Keratinocyte (primary cell): ENCODE results near the gene RDX. TPM values are rescaled to one million over a fixed set of nuclear protein-coding genes. Genes with fewer than 3 reads are reported as not detected.

Source experiments
- DNase-seq: peaks from one replicate; pipeline ENCODE4 v3.0.0-alpha.2; 2011; ENCODE audit warnings: low read depth, missing footprints, low spot score
- FAIRE-seq: peaks from 2 replicates; lab custom pipeline; 2011; peaks lifted over from hg19 to GRCh38; lab: Jason Lieb, UNC
- H2AFZ ChIP-seq: 2 replicates; pipeline ENCODE4 v1.6.0; 2012; ENCODE audit warnings: low read length, control low read depth, inconsistent platforms; ENCODE audit not compliant: control insufficient read depth
- H3K27ac ChIP-seq: 2 replicates; pipeline ENCODE4 v1.5.1; 2011; ENCODE audit warnings: low read length; ENCODE audit not compliant: control insufficient read depth, insufficient read depth
- H3K27me3 ChIP-seq: 3 replicates; pipeline ENCODE4 v1.6.0; 2011; ENCODE audit warnings: low read length; ENCODE audit not compliant: control insufficient read depth, insufficient read depth; ENCODE audit errors: extremely low read depth
- H3K36me3 ChIP-seq, 2 experiments: 2 replicates in 1 of 2; 3 replicates in 1 of 2; pipeline ENCODE4 v1.5.1; 2011; ENCODE audit warnings: low read length in 2 of 2, mild to moderate bottlenecking in 1 of 2; ENCODE audit not compliant: control insufficient read depth in 2 of 2, insufficient read depth in 2 of 2; ENCODE audit errors: extremely low read depth in 1 of 2
- H3K4me1 ChIP-seq: 3 replicates; pipeline ENCODE4 v1.5.1; 2011; ENCODE audit warnings: low read length; ENCODE audit not compliant: control insufficient read depth, insufficient read depth; ENCODE audit errors: extremely low read depth
- H3K4me2 ChIP-seq: 3 replicates; pipeline ENCODE4 v1.6.0; 2011; ENCODE audit warnings: low read depth, low read length; ENCODE audit not compliant: control insufficient read depth, insufficient read depth; ENCODE audit errors: extremely low read depth
- H3K4me3 ChIP-seq, 3 experiments: fragments of 200-600 bp in 1 of 3; sonication (generic) in 1 of 3; 2 replicates in 2 of 3; 3 replicates in 1 of 3; pipeline ENCODE4 v1.5.1; 2011 to 2016; ENCODE audit warnings: low read length in 3 of 3, mild to moderate bottlenecking in 3 of 3, control low read depth in 2 of 3, inconsistent platforms in 1 of 3, low read depth in 1 of 3, mixed read lengths in 1 of 3, mixed run types in 1 of 3, moderate library complexity in 1 of 3; ENCODE audit not compliant: control insufficient read depth in 2 of 3, insufficient read depth in 2 of 3; ENCODE audit errors: extremely low read depth in 1 of 3
- H3K79me2 ChIP-seq: 2 replicates; pipeline ENCODE4 v1.6.0; 2012; ENCODE audit warnings: low read length; ENCODE audit not compliant: control insufficient read depth, insufficient read depth
- H3K9ac ChIP-seq: 3 replicates; pipeline ENCODE4 v1.6.0; 2011; ENCODE audit warnings: low read length; ENCODE audit not compliant: control insufficient read depth, insufficient read depth; ENCODE audit errors: extremely low read depth
- H3K9me1 ChIP-seq: 3 replicates; pipeline ENCODE4 v1.6.0; 2011; ENCODE audit warnings: low read length; ENCODE audit not compliant: control insufficient read depth, insufficient read depth; ENCODE audit errors: extremely low read depth
- H3K9me3 ChIP-seq: 2 replicates; pipeline ENCODE4 v1.5.1; 2012; ENCODE audit warnings: low read depth, low read length; ENCODE audit not compliant: control insufficient read depth
- H4K20me1 ChIP-seq: 3 replicates; pipeline ENCODE4 v1.6.0; 2011; ENCODE audit warnings: low read length; ENCODE audit not compliant: control insufficient read depth, insufficient read depth; ENCODE audit errors: extremely low read depth
- EZH2 ChIP-seq: IDR thresholded peaks from one replicate; pipeline ENCODE4 v1.6.1; 2012; ENCODE audit warnings: inconsistent platforms, mild to moderate bottlenecking, low read length, moderate library complexity
- dilution Hi-C: fragments of 300-500 bp; cut with MboI; formaldehyde crosslinking; loops from one replicate; pipeline ENCODE4 v1.7.0; 2020; ENCODE audit warnings: low sequenced_read_pairs; ENCODE audit not compliant: extremely low pct_ligation_motif_present
- polyA plus RNA-seq, 5 experiments: library from polyadenylated mRNA; depleted of rRNA in 3 of 5; stranded (reverse) in 3 of 5; stranded (forward) in 1 of 5; unstranded in 1 of 5; fragments of >200 nt; gene quantifications; 1 replicate in 1 of 5; 2 replicates in 3 of 5; 3 replicates in 1 of 5; pipeline versions ENCODE4 v1.2.1 to v1.2.3, GENCODE V29; 2011 to 2012; ENCODE audit warnings: missing spikeins in 2 of 5, low read depth in 1 of 5, low replicate concordance in 1 of 5
- TF ChIP-seq, protein P1 (sequence below), 3 experiments: IDR thresholded peaks in 1 of 3; conservative IDR thresholded peaks in 1 of 3; optimal IDR thresholded peaks in 1 of 3; 2 replicates in 2 of 3; 3 replicates in 1 of 3; pipeline versions ENCODE3 to v1.5.1; 2011; ENCODE audit warnings: low read length in 3 of 3, mild to moderate bottlenecking in 3 of 3, moderate library complexity in 2 of 3, control low read depth in 1 of 3, inconsistent platforms in 1 of 3; ENCODE audit not compliant: insufficient read depth in 2 of 3; ENCODE audit errors: extremely low read depth in 1 of 3

The RDX gene
- polyA plus RNA-seq, 1 donor (not counting 4 experiments of a cell fraction or from before 2014, with no cell fraction given): 85.4 TPM

DNA sequence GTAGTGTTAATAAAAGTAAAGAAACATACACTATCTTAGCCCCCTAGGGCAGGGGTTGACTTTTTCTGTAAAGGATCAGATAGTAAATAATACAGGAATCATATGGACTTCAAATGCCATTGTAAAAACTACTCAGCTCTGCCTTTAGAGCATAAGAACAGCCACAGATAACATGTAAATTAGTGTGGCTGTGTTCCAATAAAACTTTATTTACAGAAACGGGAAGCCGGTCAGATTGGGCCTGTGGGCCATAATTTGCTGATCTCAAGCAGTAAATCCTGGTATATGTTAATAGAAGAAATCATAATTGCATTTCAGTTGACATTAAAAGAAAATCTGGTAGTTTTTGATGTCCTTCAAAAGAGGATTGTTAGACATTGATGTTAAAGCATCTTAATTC is 126.7 kb downstream of the RDX start:
- peaks cover 0 to 2% of the 10 kb centered on the region in 2 experiments for H3K36me3 ChIP-seq
- no peaks in the 10 kb centered on the region for H3K27me3 ChIP-seq
- no peak overlapping the region for H3K9ac ChIP-seq
- H4K20me1 ChIP-seq: no peaks in the 10 kb centered on the region
- H3K79me2 ChIP-seq: no peaks in the 10 kb centered on the region
- no peaks in the 10 kb centered on the region for H3K9me1 ChIP-seq
- H3K4me2 ChIP-seq: no peak overlapping the region
- no peak overlapping the region for H3K27ac ChIP-seq
- H3K4me3 ChIP-seq: no peak overlapping the region
- no peak for DNase-seq
- dilution Hi-C loops: no loop called here
- TF ChIP-seq, protein P1, sequence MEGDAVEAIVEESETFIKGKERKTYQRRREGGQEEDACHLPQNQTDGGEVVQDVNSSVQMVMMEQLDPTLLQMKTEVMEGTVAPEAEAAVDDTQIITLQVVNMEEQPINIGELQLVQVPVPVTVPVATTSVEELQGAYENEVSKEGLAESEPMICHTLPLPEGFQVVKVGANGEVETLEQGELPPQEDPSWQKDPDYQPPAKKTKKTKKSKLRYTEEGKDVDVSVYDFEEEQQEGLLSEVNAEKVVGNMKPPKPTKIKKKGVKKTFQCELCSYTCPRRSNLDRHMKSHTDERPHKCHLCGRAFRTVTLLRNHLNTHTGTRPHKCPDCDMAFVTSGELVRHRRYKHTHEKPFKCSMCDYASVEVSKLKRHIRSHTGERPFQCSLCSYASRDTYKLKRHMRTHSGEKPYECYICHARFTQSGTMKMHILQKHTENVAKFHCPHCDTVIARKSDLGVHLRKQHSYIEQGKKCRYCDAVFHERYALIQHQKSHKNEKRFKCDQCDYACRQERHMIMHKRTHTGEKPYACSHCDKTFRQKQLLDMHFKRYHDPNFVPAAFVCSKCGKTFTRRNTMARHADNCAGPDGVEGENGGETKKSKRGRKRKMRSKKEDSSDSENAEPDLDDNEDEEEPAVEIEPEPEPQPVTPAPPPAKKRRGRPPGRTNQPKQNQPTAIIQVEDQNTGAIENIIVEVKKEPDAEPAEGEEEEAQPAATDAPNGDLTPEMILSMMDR (optimal IDR thresholded peaks at IDR 0.05 in 1 of 3, IDR thresholded peaks at IDR 0.05 in 1 of 3, conservative IDR thresholded peaks at IDR 0.05 in 1 of 3; ENCODE audit: extremely low read depth in 1 of 3, insufficient read depth in 2 of 3, low read length in 3 of 3): no peak
- no peak for TF ChIP-seq EZH2
- peaks cover 9% of the 10 kb centered on the region for H3K4me1 ChIP-seq
- no peaks in the 10 kb centered on the region for H3K9me3 ChIP-seq
- H2AFZ ChIP-seq: no peak overlapping the region
- FAIRE-seq: no peak

DNA sequence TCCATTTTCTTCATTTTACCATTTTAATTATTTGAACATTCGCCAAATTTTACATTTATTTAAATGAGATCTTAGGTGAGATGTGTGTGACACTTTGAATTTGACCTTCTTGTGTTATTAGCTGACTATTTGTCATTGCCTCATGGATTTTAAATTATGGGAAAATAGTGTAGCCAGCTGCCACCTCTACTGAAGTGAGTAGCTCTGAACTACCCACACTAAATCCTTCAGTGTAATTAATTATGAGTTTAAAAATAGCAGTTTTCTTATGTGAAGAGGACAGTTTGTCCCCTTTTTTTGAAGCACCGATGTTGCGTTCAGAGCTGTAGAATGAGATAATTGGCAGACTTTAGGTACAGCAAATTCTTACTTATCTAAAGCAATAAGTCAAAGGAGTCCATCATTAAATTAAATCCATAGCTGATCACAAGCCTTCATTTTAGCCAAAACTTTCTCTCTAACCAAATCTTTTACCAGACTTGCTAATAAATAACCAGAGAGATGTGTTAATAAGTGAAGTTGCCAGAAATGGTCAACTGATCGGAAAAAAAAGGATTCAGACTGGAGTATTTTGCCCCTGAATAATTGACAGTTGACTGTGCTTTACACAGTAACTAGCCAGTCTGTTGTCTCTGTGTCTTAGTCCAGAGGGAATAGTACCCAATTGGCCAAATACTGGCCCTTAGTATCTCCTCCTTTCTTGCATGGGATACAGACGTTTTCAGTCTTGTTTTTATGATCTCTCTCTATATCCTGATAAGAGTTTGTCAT is 128.2 kb downstream of the RDX start:
- Histone ChIP-seq H3K36me3 (peaks cover 4 to 10% of the 10 kb centered on the region in 2 experiments), H3K79me2 (no peaks in the 10 kb centered on the region), H3K4me1 (no peaks in the 10 kb centered on the region), H3K9ac (no peak overlapping the region), H3K27ac (no peak overlapping the region), H3K4me2 (no peak overlapping the region), H4K20me1 (no peaks in the 10 kb centered on the region), H3K27me3 (no peaks in the 10 kb centered on the region), H3K9me3 (no peaks in the 10 kb centered on the region), H3K9me1 (no peaks in the 10 kb centered on the region), H2AFZ (no peak overlapping the region), H3K4me3 (no peak overlapping the region)
- FAIRE-seq (no peak), DNase-seq (no peak)
- dilution Hi-C loops: no loop called here
- no peak for TF ChIP-seq EZH2
- TF ChIP-seq, protein P1 (optimal IDR thresholded peaks at IDR 0.05 in 1 of 3, IDR thresholded peaks at IDR 0.05 in 1 of 3, conservative IDR thresholded peaks at IDR 0.05 in 1 of 3; ENCODE audit: extremely low read depth in 1 of 3, insufficient read depth in 2 of 3, low read length in 3 of 3): no peak
